AG09309 (cell line): ENCODE results near the gene GALK2.
"Not testable (repeated sequence)": the region's sequence is repeated elsewhere in the genome, so short reads cannot be mapped to it uniquely, and the experiment has no call there.

Experiments used
- DNase-seq: peaks from one replicate; pipeline ENCODE4 v3.0.0-alpha.2; 2010; ENCODE audit warnings: low read depth
- H3K4me3 ChIP-seq: 2 replicates; pipeline ENCODE4 v1.5.1; 2011; ENCODE audit warnings: mild to moderate bottlenecking, low read depth, low read length, moderate library complexity; ENCODE audit not compliant: control insufficient read depth
- CTCF ChIP-seq: IDR thresholded peaks from 2 replicates; pipeline ENCODE4 v1.5.1; 2011; ENCODE audit warnings: mild to moderate bottlenecking, low read depth, low read length, inconsistent platforms; ENCODE audit not compliant: insufficient read depth, control insufficient read depth; ENCODE audit errors: missing control alignments

The GALK2 gene

GRCh38 chr15:49247556-49248110, 77.6 kb downstream of the GALK2 start:
- TF ChIP-seq CTCF, result no peak
- H3K4me3 ChIP-seq, result no peak overlapping the region
- DNase-seq, result no peak

- no peak for DNase-seq
- H3K4me3 ChIP-seq, result no peak overlapping the region
- no peak for TF ChIP-seq CTCF
Measured at GRCh38 chr15:49248291-49248690, 78.2 kb downstream of the GALK2 start.

GRCh38 chr15:49255966-49256759, 86.1 kb downstream of the GALK2 start:
- TF ChIP-seq CTCF, result no peak
- DNase-seq, result no peak
- H3K4me3 ChIP-seq, result no peak overlapping the region

- H3K4me3 ChIP-seq, DNase-seq: not testable (repeated sequence)
Measured at GRCh38 chr15:49265117-49265516, 95.1 kb downstream of the GALK2 start.

GRCh38 chr15:49265911-49266310, 95.9 kb downstream of the GALK2 start:
- no peak overlapping the region for H3K4me3 ChIP-seq
- TF ChIP-seq CTCF, result no peak
- no peak for DNase-seq

GRCh38 chr15:49270541-49271421, 100.7 kb downstream of the GALK2 start:
- TF ChIP-seq CTCF, result peak; percentile 14
- no peak overlapping the region for H3K4me3 ChIP-seq
- peak; percentile 59 for DNase-seq
